Panc1 (cell line): ENCODE data around the gene MRPL27. TPM values are rescaled to one million over a fixed set of nuclear protein-coding genes. Genes with fewer than 3 reads are reported as not detected.

Experiments
- ATAC-seq: fragments of 200-7000 bp; cut with Tn5 transposase; 2 replicates; pipeline ENCODE4 v1.9.1; 2020; ENCODE audit warnings: mild to moderate bottlenecking, moderate library complexity
- BruUV-seq: library from RNA; stranded (reverse); fragments of 400-500 nt; replicated peaks from 2 replicates; lab custom pipeline; 2021; lab: Mats Ljungman, UMichigan
- CTCF ChIA-PET: fragments of 300-600 bp; sonication (Branson Sonifier 250); formaldehyde crosslinking; loops from one replicate; lab custom pipeline; 2022; ENCODE audit warnings: antibody characterized with exemption; lab: Charles Lee
- POLR2A ChIA-PET: fragments of 300-600 bp; sonication (Branson Sonifier 250); formaldehyde crosslinking; loops from one replicate; lab custom pipeline; 2022; ENCODE audit warnings: antibody characterized with exemption; lab: Charles Lee
- DNase-seq: peaks from one replicate; pipeline ENCODE4 v3.0.0-alpha.2; 2010; ENCODE audit warnings: low read depth, low spot score
- H3K27ac ChIP-seq: 2 replicates; pipeline ENCODE4 v1.5.1; 2011; ENCODE audit warnings: mild to moderate bottlenecking, low read length, inconsistent platforms
- H3K27me3 ChIP-seq: fragments of 200-500 bp; sonication (Bioruptor generic); 2 replicates; pipeline ENCODE4 v1.6.0; 2014; ENCODE audit warnings: low read length, inconsistent platforms; ENCODE audit not compliant: control insufficient read depth, insufficient read depth
- H3K36me3 ChIP-seq: fragments of 200-500 bp; sonication (Bioruptor generic); 2 replicates; pipeline ENCODE4 v1.5.1; 2014; ENCODE audit warnings: inconsistent platforms, mild to moderate bottlenecking, low read length, moderate library complexity; ENCODE audit not compliant: control insufficient read depth, insufficient read depth
- H3K4me1 ChIP-seq: 2 replicates; pipeline ENCODE4 v1.5.1; 2011; ENCODE audit warnings: inconsistent platforms, mild to moderate bottlenecking, low read length, moderate library complexity; ENCODE audit not compliant: control insufficient read depth, insufficient read depth
- H3K4me3 ChIP-seq, 2 experiments: 2 replicates each; pipeline ENCODE4 v1.5.1; 2011 to 2012; ENCODE audit warnings: low read depth in 2 of 2, low read length in 2 of 2, mild to moderate bottlenecking in 2 of 2, inconsistent platforms in 1 of 2, moderate library complexity in 1 of 2
- H3K9me3 ChIP-seq: fragments of 200-500 bp; sonication (Bioruptor generic); 2 replicates; pipeline ENCODE4 v1.5.1; 2014; ENCODE audit warnings: low read depth, mild to moderate bottlenecking, inconsistent platforms, low read length, moderate library complexity; ENCODE audit not compliant: control insufficient read depth, insufficient read depth
- CTCF ChIP-seq: fragments of 450-650 bp; IDR thresholded peaks from 2 replicates; pipeline ENCODE4 v1.5.1; 2017; ENCODE audit warnings: mild to moderate bottlenecking
- POLR2AphosphoS5 ChIP-seq: IDR thresholded peaks from 2 replicates; pipeline ENCODE4 v1.6.1; 2012; ENCODE audit warnings: mild to moderate bottlenecking, low read depth, low read length, moderate library complexity
- REST ChIP-seq, 2 experiments: IDR thresholded peaks; 2 replicates each; pipeline ENCODE4 v1.6.1; 2011 to 2012; ENCODE audit warnings: low read depth in 2 of 2, control low read depth in 1 of 2, low read length in 1 of 2, mild to moderate bottlenecking in 1 of 2, moderate library complexity in 1 of 2; ENCODE audit not compliant: insufficient read depth in 1 of 2
- SIN3A ChIP-seq: IDR thresholded peaks from 2 replicates; pipeline ENCODE4 v1.6.1; 2012; ENCODE audit warnings: low read depth, mild to moderate bottlenecking, low read length, moderate library complexity, borderline replicate concordance; ENCODE audit not compliant: insufficient read depth
- TCF7L2 ChIP-seq: IDR thresholded peaks from 2 replicates; pipeline ENCODE4 v1.6.1; 2011; ENCODE audit warnings: mild to moderate bottlenecking, low read depth, low read length, inconsistent platforms
- in situ Hi-C: cut with HindIII; loops from 2 replicates; pipeline ENCODE4 v1.10.0; 2016; ENCODE audit warnings: low sequenced_read_pairs, low pct_unique_long_range_greater_than_20kb
- intact Hi-C: fragments of 100-400 bp; cut with micrococcal nuclease; formaldehyde crosslinking; loops from one replicate; pipeline ENCODE4 v1.10.0; 2022; ENCODE audit not compliant: unreplicated experiment
- total RNA-seq: library from RNA; stranded (reverse); gene quantifications from one replicate; pipeline ENCODE4 v1.2.1, GENCODE V29; 2021; ENCODE audit not compliant: unreplicated experiment

MRPL27 gene
- total RNA-seq, 1 experiment from 2014 or later: 136 TPM

DNA sequence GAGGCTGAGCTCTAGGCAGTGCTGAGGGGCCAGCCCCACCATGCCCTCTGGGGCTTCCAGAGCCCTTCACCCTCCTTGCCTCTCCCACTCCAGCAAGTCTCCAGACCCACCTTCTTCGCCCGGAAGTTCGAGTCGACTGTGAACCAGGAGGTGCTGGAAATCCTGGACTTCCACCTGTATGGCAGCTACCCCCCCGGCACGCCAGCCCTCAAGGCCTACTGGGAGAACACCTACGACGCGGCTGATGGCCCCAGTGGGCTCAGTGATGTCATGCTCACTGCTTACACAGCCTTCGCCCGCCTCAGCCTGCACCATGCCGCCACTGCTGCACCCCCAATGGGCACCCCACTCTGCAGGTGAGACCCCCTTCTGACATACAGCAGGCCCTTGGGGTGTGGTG lies 16.6 kb downstream of the MRPL27 start:
- ChIA-PET POLR2A (no interaction called here), CTCF (no interaction called here)
- no peak overlapping the region for H3K27ac ChIP-seq
- no TSS peak for BruUV-seq
- H3K27me3 ChIP-seq: no peaks in the 10 kb centered on the region
- DNase-seq (no peak), ATAC-seq (no peak)
- TF ChIP-seq SIN3A (no peak), POLR2AphosphoS5 (no peak), REST (IDR thresholded peaks at IDR 0.05; ENCODE audit: insufficient read depth in 1 of 2, low read depth in 2 of 2, low read length in 1 of 2) (no peak), CTCF (no peak), TCF7L2 (no peak)
- no peak overlapping the region for H3K4me3 ChIP-seq
- 0 out of 2 replicates have a peak, but pooled peaks cover 2% of the 10 kb centered on the region for H3K36me3 ChIP-seq
- intact Hi-C loops (no loop called here), in situ Hi-C loops (no loop called here)
- no peaks in the 10 kb centered on the region for H3K9me3 ChIP-seq
- no peaks in the 10 kb centered on the region for H3K4me1 ChIP-seq

- CTCF ChIA-PET: interaction anchor here (0.6 kb wide), 1 partner anchor 40 kb away, joined by 5 read pairs; no protein-coding TSS in a partner anchor
- no peak for DNase-seq
Measured at GRCh38 chr17:50355701-50356341, 17.2 kb downstream of the MRPL27 start.

More at GRCh38 chr17:50355701-50356341, 17.2 kb downstream of the MRPL27 start:
- Histone ChIP-seq H3K4me1 (no peaks in the 10 kb centered on the region), H3K9me3 (no peaks in the 10 kb centered on the region), H3K27me3 (no peaks in the 10 kb centered on the region), H3K27ac (no peak overlapping the region), H3K36me3 (0 out of 2 replicates have a peak, but pooled peaks cover 2% of the 10 kb centered on the region), H3K4me3 (no peak overlapping the region)
- no TSS peak for BruUV-seq
- in situ Hi-C loops (no loop called here), intact Hi-C loops (no loop called here)
- ATAC-seq: no peak
- POLR2A ChIA-PET: interaction anchor here (0.6 kb wide), 1 partner anchor 223 kb away, joined by 3 read pairs; no protein-coding TSS in a partner anchor
- TF ChIP-seq REST (IDR thresholded peaks at IDR 0.05; ENCODE audit: insufficient read depth in 1 of 2, low read depth in 2 of 2, low read length in 1 of 2): no peak
- TF ChIP-seq TCF7L2: no peak
- no peak for TF ChIP-seq CTCF
- TF ChIP-seq POLR2AphosphoS5: no peak
- no peak for TF ChIP-seq SIN3A
